HG02678 (cell line): ENCODE data around the gene PSENEN.

ENCODE experiments used
- ATAC-seq: cut with Tn5 transposase; IDR thresholded peaks from one replicate; pipeline ENCODE4 v1.9.1; 2021; ENCODE audit warnings: mild to moderate bottlenecking, moderate library complexity; ENCODE audit not compliant: unreplicated experiment

Gene PSENEN

GRCh38 chr19:35733180-35734125, 12.0 kb upstream of the PSENEN start:
- ATAC-seq: no peak

- ATAC-seq: no peak
Observed at GRCh38 chr19:35734273-35734672, 11.2 kb upstream of the PSENEN start.

GRCh38 chr19:35734889-35735288, 10.6 kb upstream of the PSENEN start:
- ATAC-seq: no peak

- no peak for ATAC-seq
Observed at GRCh38 chr19:35736913-35737886, 8.3 kb upstream of the PSENEN start.

- no peak for ATAC-seq
Observed at GRCh38 chr19:35738021-35738886, 7.2 kb upstream of the PSENEN start.

GRCh38 chr19:35738887-35739229, 6.6 kb upstream of the PSENEN start:
- ATAC-seq: no peak

- ATAC-seq: no peak
Observed at GRCh38 chr19:35739275-35740107, 6.0 kb upstream of the PSENEN start.

- ATAC-seq: no peak
Observed at GRCh38 chr19:35740108-35740422, 5.4 kb upstream of the PSENEN start.

GRCh38 chr19:35740423-35741202, 4.8 kb upstream of the PSENEN start:
- peak; percentile 64 for ATAC-seq

- ATAC-seq: no peak
Observed at GRCh38 chr19:35741203-35741515, 4.3 kb upstream of the PSENEN start.

- ATAC-seq: no peak
Observed at GRCh38 chr19:35742121-35742724, 3.2 kb upstream of the PSENEN start, which contains the start of gene IGFLR1. TSS of gene IGFLR1 (minus strand) at chr19:35742452. CDS start at chr19:35741180, 1,272 bp downstream.

- no peak for ATAC-seq
Observed at GRCh38 chr19:35743640-35744429, 1.6 kb upstream of the PSENEN start.

- ATAC-seq: peak; percentile 27
Observed at GRCh38 chr19:35744430-35745327, 772 bp upstream of the PSENEN start.

GRCh38 chr19:35746087-35746462, 624 bp downstream of the PSENEN start:
- no peak for ATAC-seq

GRCh38 chr19:35746531-35746930, 1.1 kb downstream of the PSENEN start:
- ATAC-seq: no peak

GRCh38 chr19:35748106-35749020, 2.9 kb downstream of the PSENEN start, which contains the start of gene LIN37:
TSS of gene LIN37 (plus strand) at chr19:35748576. CDS start at chr19:35748725, 149 bp downstream.
- ATAC-seq: peak; percentile 80
